ENCODE data around the gene CIRBP. TPM values are rescaled to one million over a fixed set of nuclear protein-coding genes. Genes with fewer than 3 reads are reported as not detected.

CIRBP gene
- total RNA-seq, 1 experiment from 2014 or later: 66.6 TPM

DNA sequence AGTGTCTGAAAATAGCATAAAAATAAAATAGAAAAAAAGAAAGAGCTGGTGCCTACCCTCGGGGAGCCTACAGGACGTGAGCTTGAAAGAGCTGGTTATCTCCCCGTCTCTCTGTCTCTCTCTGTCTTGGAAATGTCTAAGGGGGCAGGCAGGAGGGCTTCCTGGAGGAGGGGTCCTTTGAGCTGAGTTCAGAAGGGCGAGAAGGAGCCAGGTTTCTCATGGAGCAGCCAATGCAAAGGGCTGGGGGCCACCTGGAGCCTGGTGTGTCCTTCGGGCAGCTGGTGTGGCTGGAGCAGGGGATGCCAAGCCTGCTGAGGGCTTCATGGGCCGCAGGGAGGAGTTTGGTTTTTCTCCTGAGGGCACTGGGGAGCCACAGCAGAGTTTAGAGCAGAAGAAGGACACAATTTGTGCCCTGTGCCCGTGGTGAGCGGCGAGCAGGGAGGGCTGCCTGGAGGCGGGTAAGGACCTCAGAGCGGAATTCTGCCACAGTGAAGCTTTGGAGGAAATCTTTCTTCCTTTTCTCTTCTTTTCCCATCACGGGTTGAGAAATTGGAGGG lies 55.2 kb downstream of the CIRBP start:
- peak overlapping the region in 1 of 2 experiments; percentile 45; a peak in 1 of 4 replicates for H3K4me3 ChIP-seq (ENCODE audit: low read depth in 2 of 2, low read length in 2 of 2)

More for the DNA sequence above, 55.2 kb downstream of the CIRBP start:
- intact Hi-C loops (cut with micrococcal nuclease; ENCODE audit: unreplicated experiment): no loop called here
- H3K4me1 ChIP-seq (ENCODE audit: control insufficient read depth, insufficient read depth, low read length): peaks cover 6% of the 10 kb centered on the region
- no peak overlapping the region for H3K27ac ChIP-seq (ENCODE audit: low read length)
- ATAC-seq (no peak), DNase-seq (ENCODE audit: low read depth, low spot score) (no peak)
- TF ChIP-seq, protein P1, sequence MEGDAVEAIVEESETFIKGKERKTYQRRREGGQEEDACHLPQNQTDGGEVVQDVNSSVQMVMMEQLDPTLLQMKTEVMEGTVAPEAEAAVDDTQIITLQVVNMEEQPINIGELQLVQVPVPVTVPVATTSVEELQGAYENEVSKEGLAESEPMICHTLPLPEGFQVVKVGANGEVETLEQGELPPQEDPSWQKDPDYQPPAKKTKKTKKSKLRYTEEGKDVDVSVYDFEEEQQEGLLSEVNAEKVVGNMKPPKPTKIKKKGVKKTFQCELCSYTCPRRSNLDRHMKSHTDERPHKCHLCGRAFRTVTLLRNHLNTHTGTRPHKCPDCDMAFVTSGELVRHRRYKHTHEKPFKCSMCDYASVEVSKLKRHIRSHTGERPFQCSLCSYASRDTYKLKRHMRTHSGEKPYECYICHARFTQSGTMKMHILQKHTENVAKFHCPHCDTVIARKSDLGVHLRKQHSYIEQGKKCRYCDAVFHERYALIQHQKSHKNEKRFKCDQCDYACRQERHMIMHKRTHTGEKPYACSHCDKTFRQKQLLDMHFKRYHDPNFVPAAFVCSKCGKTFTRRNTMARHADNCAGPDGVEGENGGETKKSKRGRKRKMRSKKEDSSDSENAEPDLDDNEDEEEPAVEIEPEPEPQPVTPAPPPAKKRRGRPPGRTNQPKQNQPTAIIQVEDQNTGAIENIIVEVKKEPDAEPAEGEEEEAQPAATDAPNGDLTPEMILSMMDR (IDR thresholded peaks at IDR 0.05): no peak
- TF ChIP-seq SIN3A (IDR thresholded peaks at IDR 0.05; ENCODE audit: borderline replicate concordance, insufficient read depth, low read depth, low read length) (no peak), TCF7L2 (IDR thresholded peaks at IDR 0.05; ENCODE audit: low read depth, low read length) (no peak), POLR2AphosphoS5 (IDR thresholded peaks at IDR 0.05; ENCODE audit: low read depth, low read length) (no peak)
- TF ChIP-seq, protein P2, sequence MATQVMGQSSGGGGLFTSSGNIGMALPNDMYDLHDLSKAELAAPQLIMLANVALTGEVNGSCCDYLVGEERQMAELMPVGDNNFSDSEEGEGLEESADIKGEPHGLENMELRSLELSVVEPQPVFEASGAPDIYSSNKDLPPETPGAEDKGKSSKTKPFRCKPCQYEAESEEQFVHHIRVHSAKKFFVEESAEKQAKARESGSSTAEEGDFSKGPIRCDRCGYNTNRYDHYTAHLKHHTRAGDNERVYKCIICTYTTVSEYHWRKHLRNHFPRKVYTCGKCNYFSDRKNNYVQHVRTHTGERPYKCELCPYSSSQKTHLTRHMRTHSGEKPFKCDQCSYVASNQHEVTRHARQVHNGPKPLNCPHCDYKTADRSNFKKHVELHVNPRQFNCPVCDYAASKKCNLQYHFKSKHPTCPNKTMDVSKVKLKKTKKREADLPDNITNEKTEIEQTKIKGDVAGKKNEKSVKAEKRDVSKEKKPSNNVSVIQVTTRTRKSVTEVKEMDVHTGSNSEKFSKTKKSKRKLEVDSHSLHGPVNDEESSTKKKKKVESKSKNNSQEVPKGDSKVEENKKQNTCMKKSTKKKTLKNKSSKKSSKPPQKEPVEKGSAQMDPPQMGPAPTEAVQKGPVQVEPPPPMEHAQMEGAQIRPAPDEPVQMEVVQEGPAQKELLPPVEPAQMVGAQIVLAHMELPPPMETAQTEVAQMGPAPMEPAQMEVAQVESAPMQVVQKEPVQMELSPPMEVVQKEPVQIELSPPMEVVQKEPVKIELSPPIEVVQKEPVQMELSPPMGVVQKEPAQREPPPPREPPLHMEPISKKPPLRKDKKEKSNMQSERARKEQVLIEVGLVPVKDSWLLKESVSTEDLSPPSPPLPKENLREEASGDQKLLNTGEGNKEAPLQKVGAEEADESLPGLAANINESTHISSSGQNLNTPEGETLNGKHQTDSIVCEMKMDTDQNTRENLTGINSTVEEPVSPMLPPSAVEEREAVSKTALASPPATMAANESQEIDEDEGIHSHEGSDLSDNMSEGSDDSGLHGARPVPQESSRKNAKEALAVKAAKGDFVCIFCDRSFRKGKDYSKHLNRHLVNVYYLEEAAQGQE (IDR thresholded peaks at IDR 0.05; ENCODE audit: insufficient read depth in 1 of 2, low read depth in 2 of 2, low read length in 1 of 2): no peak
- H3K36me3 ChIP-seq (ENCODE audit: control insufficient read depth, insufficient read depth, low read length): no peaks in the 10 kb centered on the region
- POLR2A ChIA-PET: no interaction called here
- no peaks in the 10 kb centered on the region for H3K9me3 ChIP-seq (ENCODE audit: control insufficient read depth, insufficient read depth, low read depth, low read length)
- H3K27me3 ChIP-seq (ENCODE audit: control insufficient read depth, insufficient read depth, low read length): no peaks in the 10 kb centered on the region
- no TSS peak for BruUV-seq (replicated peaks)
- in situ Hi-C loops (cut with HindIII; ENCODE audit: low pct_unique_long_range_greater_than_20kb, low sequenced_read_pairs): no loop called here
- CTCF ChIA-PET: no interaction called here

Other genes with a start within 250 kb of the CIRBP start
- gene TMEM259, start 248.2 kb upstream of the CIRBP start, total RNA-seq (2021; ENCODE audit: unreplicated experiment): 193 TPM
- gene RNU6-2, start 247.8 kb upstream of the CIRBP start, total RNA-seq (2021; ENCODE audit: unreplicated experiment): not detected
- gene CNN2, start 242.7 kb upstream of the CIRBP start, total RNA-seq (2021; ENCODE audit: unreplicated experiment): 203 TPM
- 47.5 TPM for gene ABCA7, start 229.2 kb upstream of the CIRBP start, total RNA-seq (2021; ENCODE audit: unreplicated experiment)
- 27.8 TPM for gene ARHGAP45, start 202.2 kb upstream of the CIRBP start, total RNA-seq (2021; ENCODE audit: unreplicated experiment)
- 279 TPM for gene POLR2E, start 174.0 kb upstream of the CIRBP start, total RNA-seq (2021; ENCODE audit: unreplicated experiment)
- gene GPX4, start 165.3 kb upstream of the CIRBP start, total RNA-seq (2021; ENCODE audit: unreplicated experiment): 577 TPM
- gene SBNO2, start 95.1 kb upstream of the CIRBP start, total RNA-seq (2021; ENCODE audit: unreplicated experiment): 101 TPM
- 116 TPM for gene STK11, start 63.6 kb upstream of the CIRBP start, total RNA-seq (2021; ENCODE audit: unreplicated experiment)
- 14.5 TPM for gene CBARP, start 31.3 kb upstream of the CIRBP start, total RNA-seq (2021; ENCODE audit: unreplicated experiment)
- gene ATP5F1D, start 27.6 kb upstream of the CIRBP start, total RNA-seq (2021; ENCODE audit: unreplicated experiment): 218 TPM
- gene MIDN, start 20.7 kb upstream of the CIRBP start, total RNA-seq (2021; ENCODE audit: unreplicated experiment): 118 TPM
- gene FAM174C, start 6.2 kb downstream of the CIRBP start, total RNA-seq (2021; ENCODE audit: unreplicated experiment): 133 TPM
- 7.8 TPM for gene EFNA2, start 16.5 kb downstream of the CIRBP start, total RNA-seq (2021; ENCODE audit: unreplicated experiment)
- 73.0 TPM for gene NDUFS7, start 114.6 kb downstream of the CIRBP start, total RNA-seq (2021; ENCODE audit: unreplicated experiment)
- gene GAMT, start 132.2 kb downstream of the CIRBP start, total RNA-seq (2021; ENCODE audit: unreplicated experiment): 21.2 TPM
- 195 TPM for gene DAZAP1, start 138.3 kb downstream of the CIRBP start, total RNA-seq (2021; ENCODE audit: unreplicated experiment)
- gene RPS15, start 169.1 kb downstream of the CIRBP start, total RNA-seq (2021; ENCODE audit: unreplicated experiment): 1,067 TPM
- 11.9 TPM for gene APC2, start 180.8 kb downstream of the CIRBP start, total RNA-seq (2021; ENCODE audit: unreplicated experiment)
- 34.7 TPM for gene C19orf25, start 209.9 kb downstream of the CIRBP start, total RNA-seq (2021; ENCODE audit: unreplicated experiment)
- gene PCSK4, start 221.0 kb downstream of the CIRBP start, total RNA-seq (2021; ENCODE audit: unreplicated experiment): 9.9 TPM
- 9.2 TPM for gene REEP6, start 221.8 kb downstream of the CIRBP start, total RNA-seq (2021; ENCODE audit: unreplicated experiment)
- gene ADAMTSL5, start 243.7 kb downstream of the CIRBP start, total RNA-seq (2021; ENCODE audit: unreplicated experiment): 20.6 TPM

Measured in Panc1 (cell line).